A549 (cell line): Measurements from ENCODE around the gene GID4. TPM values are rescaled to one million over a fixed set of nuclear protein-coding genes. Genes with fewer than 3 reads are reported as not detected.

Experiments
- ATAC-seq, 2 experiments: fragments of 200-7000 bp in 1 of 2; fragments of >200 bp in 1 of 2; cut with Nextera tagmentation in 1 of 2; cut with Tn5 transposase in 1 of 2; 3 replicates each; pipeline versions ENCODE4 v1.8.0 to v1.9.1; 2018 to 2020; ENCODE audit warnings: mild to moderate bottlenecking in 1 of 2, moderate library complexity in 1 of 2
- CTCF ChIA-PET: fragments of 300-600 bp; sonication (Branson Sonifier 250); formaldehyde crosslinking; extraction: SDS; loops from one replicate; lab custom pipeline; 2021; ENCODE audit warnings: antibody characterized with exemption, inconsistent platforms; lab: Yijun Ruan, JAX
- POLR2A ChIA-PET: fragments of 350-600 bp; formaldehyde crosslinking; extraction: SDS; loops from one replicate; lab custom pipeline; 2021; ENCODE audit warnings: antibody characterized with exemption, inconsistent platforms; lab: Yijun Ruan, JAX
- DNase-seq, 2 experiments: peaks; one replicate each; pipeline versions ENCODE4 v3.0.0 to v3.0.0-alpha.2; 2011 to 2016; ENCODE audit warnings: low read depth in 1 of 2, low spot score in 1 of 2
- FAIRE-seq: peaks from 2 replicates; lab custom pipeline; 2011; peaks lifted over from hg19 to GRCh38; lab: Jason Lieb, UNC
- H3K27ac ChIP-seq, 2 experiments: fragments of >200 bp; sonication (Bioruptor Twin); formaldehyde crosslinking; 3 replicates each; pipeline ENCODE4 v1.5.1; 2016 to 2017
- H3K4me1 ChIP-seq: fragments of >200 bp; sonication (Bioruptor Twin); formaldehyde crosslinking; 3 replicates; pipeline ENCODE4 v1.6.1; 2016
- H3K4me2 ChIP-seq: fragments of >200 bp; sonication (Bioruptor Twin); formaldehyde crosslinking; 3 replicates; pipeline ENCODE4 v1.6.1; 2016
- H3K4me3 ChIP-seq: fragments of >200 bp; sonication (Bioruptor Twin); formaldehyde crosslinking; 3 replicates; pipeline ENCODE4 v1.5.1; 2016
- H3K9me3 ChIP-seq: fragments of >200 bp; sonication (Bioruptor Twin); formaldehyde crosslinking; 3 replicates; pipeline ENCODE4 v1.6.1; 2016
- BHLHE40 ChIP-seq: IDR thresholded peaks from 2 replicates; pipeline ENCODE4 v1.6.1; 2012; ENCODE audit warnings: low read depth, low read length, inconsistent platforms
- CBX2 ChIP-seq: fragments of 200-600 bp; sonication (generic); IDR thresholded peaks from 2 replicates; pipeline ENCODE4 v1.6.1; 2016; ENCODE audit warnings: low read depth, mild to moderate bottlenecking, borderline replicate concordance
- CEBPB ChIP-seq, 2 experiments: fragments of >200 bp in 1 of 2; sonication (Bioruptor Twin) in 1 of 2; formaldehyde crosslinking in 1 of 2; IDR thresholded peaks; 2 replicates each; pipeline ENCODE4 v1.6.1; 2012 to 2016
- CHD2 ChIP-seq: fragments of 150-350 bp; IDR thresholded peaks from 2 replicates; pipeline ENCODE4 v1.6.1; 2014; ENCODE audit warnings: low read length; ENCODE audit not compliant: partially characterized antibody
- EHF ChIP-seq: fragments of 250-450 bp; sonication (Bioruptor Pico); IDR thresholded peaks from 2 replicates; pipeline ENCODE4 v1.5.0; 2020; ENCODE audit warnings: mild to moderate bottlenecking
- ESRRA ChIP-seq: fragments of 150-350 bp; IDR thresholded peaks from 2 replicates; pipeline ENCODE4 v1.6.1; 2014; ENCODE audit warnings: mild to moderate bottlenecking, low read length, borderline replicate concordance
- FOSB ChIP-seq: fragments of 250-450 bp; sonication (Bioruptor Pico); IDR thresholded peaks from 2 replicates; pipeline ENCODE4 v1.5.0; 2020; ENCODE audit warnings: mild to moderate bottlenecking, moderate library complexity
- FOSL2 ChIP-seq, 2 experiments: fragments of 450-650 bp in 1 of 2; fragments of >200 bp in 1 of 2; sonication (Bioruptor Twin) in 1 of 2; formaldehyde crosslinking; IDR thresholded peaks; 2 replicates each; pipeline versions ENCODE4 v1.5.0 to v1.6.1; 2016 to 2020; ENCODE audit warnings: mild to moderate bottlenecking in 1 of 2, moderate library complexity in 1 of 2
- GATA3 ChIP-seq: IDR thresholded peaks from 2 replicates; pipeline ENCODE4 v1.6.1; 2012; ENCODE audit warnings: borderline replicate concordance
- HEYL ChIP-seq: fragments of 250-450 bp; sonication (Bioruptor Pico); IDR thresholded peaks from 2 replicates; pipeline ENCODE4 v1.8.0; 2021; ENCODE audit warnings: mild to moderate bottlenecking, moderate library complexity
- HOXB5 ChIP-seq: fragments of 250-450 bp; sonication (Bioruptor Pico); IDR thresholded peaks from 2 replicates; pipeline ENCODE4 v1.5.0; 2020; ENCODE audit warnings: mild to moderate bottlenecking, moderate library complexity
- NR3C1 ChIP-seq: fragments of >200 bp; sonication (Bioruptor Twin); formaldehyde crosslinking; IDR thresholded peaks from 3 replicates; pipeline ENCODE4 v1.6.1; 2017
- PHF8 ChIP-seq: fragments of 200-600 bp; sonication (generic); IDR thresholded peaks from 2 replicates; pipeline ENCODE4 v1.6.1; 2016; ENCODE audit warnings: low read depth, mild to moderate bottlenecking, antibody characterized with exemption, moderate library complexity, borderline replicate concordance
- POLR2A ChIP-seq: IDR thresholded peaks from 2 replicates; pipeline ENCODE4 v1.6.1; 2012; ENCODE audit warnings: mild to moderate bottlenecking, low read length
- RARB ChIP-seq: fragments of 250-450 bp; sonication (Bioruptor Pico); IDR thresholded peaks from 2 replicates; pipeline ENCODE4 v1.8.0; 2021; ENCODE audit warnings: mild to moderate bottlenecking, moderate library complexity
- REST ChIP-seq: fragments of 200-600 bp; sonication (generic); IDR thresholded peaks from 2 replicates; pipeline ENCODE4 v1.6.1; 2016; ENCODE audit warnings: antibody characterized with exemption, mild to moderate bottlenecking, moderate library complexity
- RNF2 ChIP-seq: fragments of 200-600 bp; sonication (generic); IDR thresholded peaks from 2 replicates; pipeline ENCODE4 v1.6.1; 2016; ENCODE audit warnings: low read depth, mild to moderate bottlenecking, antibody characterized with exemption, moderate library complexity, borderline replicate concordance
- WGBS: methylation state at CpG from one replicate; pipeline ENCODE4 v1.1.6; 2017; ENCODE audit errors: missing lambda C conversion rate; 5-methylcytosine and 5-hydroxymethylcytosine counted together
- polyA plus RNA-seq, 4 experiments: library from polyadenylated mRNA; depleted of rRNA in 3 of 4; stranded (reverse); fragments of >200 nt; fragmentation: RNase III in 1 of 4; extraction: RNeasy Plus Mini Kit Qiagen cat#74134 plus additional on column Dnase treatment in 1 of 4; gene quantifications; 2 replicates in 3 of 4; 3 replicates in 1 of 4; pipeline ENCODE4 v1.2.3, GENCODE V29; 2011 to 2017
- TF ChIP-seq, protein P1 (sequence below): fragments of >200 bp; sonication (Bioruptor Twin); formaldehyde crosslinking; IDR thresholded peaks from 3 replicates; pipeline ENCODE4 v1.6.1; 2016
- TF ChIP-seq, protein P2 (sequence below): fragments of >200 bp; sonication (Bioruptor Twin); formaldehyde crosslinking; IDR thresholded peaks from 2 replicates; pipeline ENCODE4 v1.6.1; 2016
- TF ChIP-seq, protein P3 (sequence below): IDR thresholded peaks from 2 replicates; pipeline ENCODE4 v1.6.1; 2012; ENCODE audit warnings: low read depth, borderline replicate concordance
- TF ChIP-seq, protein P4 (sequence below): fragments of >200 bp; sonication (Bioruptor Twin); formaldehyde crosslinking; IDR thresholded peaks from 3 replicates; pipeline ENCODE4 v1.5.1; 2016

Gene GID4
- polyA plus RNA-seq, 2 of the 4 experiments (the other 2 are of a cell fraction), result 11.2 to 11.5 TPM

DNA sequence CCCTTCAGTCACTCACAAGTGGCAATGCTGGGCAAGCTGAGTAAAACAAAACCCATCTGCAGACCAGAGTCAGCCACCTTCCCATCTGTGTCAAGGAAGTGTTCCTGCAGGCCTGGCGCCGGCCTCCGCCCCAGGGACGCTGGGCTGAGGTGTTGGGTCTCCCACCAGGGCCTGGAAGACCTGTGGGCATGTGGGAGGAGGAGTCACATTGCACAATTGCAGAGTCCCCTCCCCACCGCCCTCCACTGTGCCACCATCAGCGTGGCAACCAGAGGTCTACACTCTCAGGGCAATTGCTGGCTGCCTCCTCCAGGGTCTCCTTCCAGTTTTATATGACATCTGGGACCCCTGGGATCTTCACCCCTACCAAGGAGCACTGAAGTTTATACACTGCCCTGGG, 66.4 kb downstream of the GID4 start:
- no peak for DNase-seq
- Histone ChIP-seq H3K9me3 (no peaks in the 10 kb centered on the region), H3K4me2 (no peak overlapping the region), H3K4me1 (no peaks in the 10 kb centered on the region), H3K4me3 (no peak overlapping the region), H3K27ac (no peak overlapping the region)
- POLR2A ChIA-PET, result no interaction called here
- no peak for ATAC-seq
- no peak for FAIRE-seq
- WGBS, result 84% methylated on average over 6 of the region's 6 CpGs
- CTCF ChIA-PET, result interaction anchor here (0.5 to 1.7 kb wide), 2 partner anchors 12 to 1586 kb away, joined by 3 to 7 read pairs; no protein-coding TSS in a partner anchor
- no peak for TF ChIP-seq GATA3
- TF ChIP-seq REST, result no peak
- no peak for TF ChIP-seq RNF2
- TF ChIP-seq, protein P1, sequence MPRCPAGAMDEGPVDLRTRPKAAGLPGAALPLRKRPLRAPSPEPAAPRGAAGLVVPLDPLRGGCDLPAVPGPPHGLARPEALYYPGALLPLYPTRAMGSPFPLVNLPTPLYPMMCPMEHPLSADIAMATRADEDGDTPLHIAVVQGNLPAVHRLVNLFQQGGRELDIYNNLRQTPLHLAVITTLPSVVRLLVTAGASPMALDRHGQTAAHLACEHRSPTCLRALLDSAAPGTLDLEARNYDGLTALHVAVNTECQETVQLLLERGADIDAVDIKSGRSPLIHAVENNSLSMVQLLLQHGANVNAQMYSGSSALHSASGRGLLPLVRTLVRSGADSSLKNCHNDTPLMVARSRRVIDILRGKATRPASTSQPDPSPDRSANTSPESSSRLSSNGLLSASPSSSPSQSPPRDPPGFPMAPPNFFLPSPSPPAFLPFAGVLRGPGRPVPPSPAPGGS, result no peak
- no peak for TF ChIP-seq FOSL2 (IDR thresholded peaks at IDR 0.05)
- no peak for TF ChIP-seq FOSL2 (CRISPR knock-in tag; IDR thresholded peaks at IDR 0.05)

DNA sequence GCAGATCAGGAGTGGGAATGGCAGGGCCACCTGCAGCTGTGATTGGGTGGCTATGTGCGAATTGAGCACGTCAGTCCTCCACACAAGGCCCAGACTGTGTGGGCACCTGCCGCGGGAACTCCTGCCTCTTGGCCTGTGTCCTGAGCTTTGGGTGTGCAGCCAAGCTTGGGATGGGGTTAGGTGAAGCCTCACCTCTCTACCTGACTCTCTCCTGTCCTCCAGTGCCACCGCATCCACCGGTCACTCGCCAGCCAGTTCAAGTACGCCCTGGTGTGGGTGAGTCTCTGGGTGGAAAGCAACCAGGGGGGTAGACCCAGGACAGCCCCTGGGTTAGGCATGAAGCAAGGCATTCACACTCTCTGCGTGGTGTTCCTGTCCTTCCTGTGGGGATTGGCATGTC, 67.0 kb downstream of the GID4 start:
- 89% methylated on average over 9 of the region's 9 CpGs for WGBS
- DNase-seq, result no peak

DNA sequence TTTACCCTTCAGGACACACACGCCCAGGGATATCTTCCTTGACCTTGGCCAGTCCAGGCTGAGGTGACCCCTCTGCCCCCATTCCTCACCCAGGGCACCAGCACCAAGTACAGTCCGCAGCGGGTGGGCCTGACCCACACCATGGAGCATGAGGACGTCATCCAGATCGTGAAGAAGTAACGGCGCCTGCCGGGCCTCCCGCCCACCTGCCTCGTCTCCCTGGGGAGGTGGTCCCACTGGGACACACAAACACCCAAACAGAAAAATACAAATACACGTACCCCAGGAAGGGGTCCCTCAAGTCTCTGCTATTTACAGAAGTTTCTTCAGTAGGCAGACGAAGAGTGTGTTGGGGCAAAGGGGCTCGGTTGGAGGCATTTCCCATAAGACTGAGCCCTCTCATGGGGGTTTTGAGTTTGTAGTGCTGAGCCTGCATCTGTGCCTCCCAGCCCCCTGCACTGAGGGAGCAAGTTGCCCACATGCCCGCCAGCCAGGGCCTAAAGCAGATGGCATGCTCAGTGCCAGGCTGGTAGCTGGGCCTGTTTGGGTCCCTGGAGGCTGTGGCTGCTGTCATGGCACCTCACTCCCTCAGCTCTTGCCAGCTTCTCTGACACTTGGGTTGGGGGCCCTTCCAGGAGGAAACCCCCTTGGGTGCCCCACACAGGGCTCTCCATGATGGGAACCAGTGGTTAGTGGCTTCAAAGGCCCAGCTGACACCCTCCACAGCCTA, 68.0 kb downstream of the GID4 start:
- no peak overlapping the region for H3K4me2 ChIP-seq
- no peak overlapping the region for H3K27ac ChIP-seq
- DNase-seq (no peak), ATAC-seq (no peak), FAIRE-seq (no peak)
- CTCF ChIA-PET, result interaction anchor here (1.7 kb wide), 1 partner anchor 13 kb away, joined by 7 read pairs; no protein-coding TSS in a partner anchor
- H3K4me3 ChIP-seq, result no peak overlapping the region
- POLR2A ChIA-PET, result interaction anchor here (0.5 kb wide), 1 partner anchor 18 kb away, joined by 3 read pairs; no protein-coding TSS in a partner anchor
- no peaks in the 10 kb centered on the region for H3K9me3 ChIP-seq
- no peak for TF ChIP-seq PHF8
- 92% methylated on average over 14 of the region's 14 CpGs for WGBS
- no peaks in the 10 kb centered on the region for H3K4me1 ChIP-seq

More for the DNA sequence above, 67.0 kb downstream of the GID4 start:
- H3K9me3 ChIP-seq, result no peaks in the 10 kb centered on the region
- H3K4me3 ChIP-seq, result no peak overlapping the region
- no peak overlapping the region for H3K27ac ChIP-seq
- FAIRE-seq (no peak), ATAC-seq (no peak)
- POLR2A ChIA-PET, result no interaction called here
- H3K4me1 ChIP-seq, result no peaks in the 10 kb centered on the region
- CTCF ChIA-PET, result interaction anchor here (0.5 to 1.7 kb wide), 2 partner anchors 12 to 1586 kb away, joined by 3 to 7 read pairs; no protein-coding TSS in a partner anchor
- H3K4me2 ChIP-seq, result no peak overlapping the region
- no peak for TF ChIP-seq FOSL2 (IDR thresholded peaks at IDR 0.05)
- TF ChIP-seq FOSL2 (CRISPR knock-in tag; IDR thresholded peaks at IDR 0.05), result no peak
- no peak for TF ChIP-seq POLR2A
- no peak for TF ChIP-seq HOXB5 (CRISPR knock-in tag)
- no peak for TF ChIP-seq RARB
- TF ChIP-seq, all 56 proteins: peak for 0

DNA sequence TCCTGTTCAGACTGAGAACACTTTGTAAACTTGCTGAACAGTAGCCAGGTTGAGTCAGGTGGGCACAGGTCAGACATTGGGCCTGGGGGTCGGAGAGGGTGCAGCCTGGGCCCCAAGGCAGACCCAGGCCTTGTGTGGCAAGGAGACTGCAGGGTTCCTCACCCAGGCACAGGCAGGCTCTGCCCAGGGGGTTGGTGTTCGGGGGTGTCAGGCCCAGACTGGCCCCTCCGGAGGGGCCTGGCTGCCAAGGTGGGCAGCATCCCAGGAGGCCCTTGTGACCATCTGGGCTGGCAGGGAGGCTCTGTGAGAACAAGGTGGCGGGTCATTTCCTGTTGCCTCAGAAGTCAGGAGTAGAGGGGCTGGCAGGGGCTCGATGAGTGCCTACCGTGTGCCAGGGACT, 68.8 kb downstream of the GID4 start:
- FAIRE-seq (no peak), ATAC-seq (no peak), DNase-seq (no peak)
- H3K4me3 ChIP-seq, result no peak overlapping the region
- no peaks in the 10 kb centered on the region for H3K4me1 ChIP-seq
- no peak overlapping the region for H3K4me2 ChIP-seq
- ChIA-PET POLR2A (interaction anchor here (0.5 kb wide), 1 partner anchor 18 kb away, joined by 3 read pairs; no protein-coding TSS in a partner anchor), CTCF (interaction anchor here (0.7 kb wide), 1 partner anchor 15 kb away, joined by 3 read pairs; no protein-coding TSS in a partner anchor)
- no peaks in the 10 kb centered on the region for H3K9me3 ChIP-seq
- TF ChIP-seq FOSB (CRISPR knock-in tag), result no peak
- TF ChIP-seq BHLHE40, result no peak
- no peak for TF ChIP-seq CEBPB (IDR thresholded peaks at IDR 0.05)
- TF ChIP-seq, protein P2, sequence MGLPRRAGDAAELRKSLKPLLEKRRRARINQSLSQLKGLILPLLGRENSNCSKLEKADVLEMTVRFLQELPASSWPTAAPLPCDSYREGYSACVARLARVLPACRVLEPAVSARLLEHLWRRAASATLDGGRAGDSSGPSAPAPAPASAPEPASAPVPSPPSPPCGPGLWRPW, result no peak
- TF ChIP-seq GATA3, result no peak
- TF ChIP-seq NR3C1, result no peak
- no peak for TF ChIP-seq HEYL (CRISPR knock-in tag)
- TF ChIP-seq CHD2, result no peak
- no peak for TF ChIP-seq CBX2
- TF ChIP-seq, protein P3, sequence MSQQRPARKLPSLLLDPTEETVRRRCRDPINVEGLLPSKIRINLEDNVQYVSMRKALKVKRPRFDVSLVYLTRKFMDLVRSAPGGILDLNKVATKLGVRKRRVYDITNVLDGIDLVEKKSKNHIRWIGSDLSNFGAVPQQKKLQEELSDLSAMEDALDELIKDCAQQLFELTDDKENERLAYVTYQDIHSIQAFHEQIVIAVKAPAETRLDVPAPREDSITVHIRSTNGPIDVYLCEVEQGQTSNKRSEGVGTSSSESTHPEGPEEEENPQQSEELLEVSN, result no peak
- TF ChIP-seq, protein P4, sequence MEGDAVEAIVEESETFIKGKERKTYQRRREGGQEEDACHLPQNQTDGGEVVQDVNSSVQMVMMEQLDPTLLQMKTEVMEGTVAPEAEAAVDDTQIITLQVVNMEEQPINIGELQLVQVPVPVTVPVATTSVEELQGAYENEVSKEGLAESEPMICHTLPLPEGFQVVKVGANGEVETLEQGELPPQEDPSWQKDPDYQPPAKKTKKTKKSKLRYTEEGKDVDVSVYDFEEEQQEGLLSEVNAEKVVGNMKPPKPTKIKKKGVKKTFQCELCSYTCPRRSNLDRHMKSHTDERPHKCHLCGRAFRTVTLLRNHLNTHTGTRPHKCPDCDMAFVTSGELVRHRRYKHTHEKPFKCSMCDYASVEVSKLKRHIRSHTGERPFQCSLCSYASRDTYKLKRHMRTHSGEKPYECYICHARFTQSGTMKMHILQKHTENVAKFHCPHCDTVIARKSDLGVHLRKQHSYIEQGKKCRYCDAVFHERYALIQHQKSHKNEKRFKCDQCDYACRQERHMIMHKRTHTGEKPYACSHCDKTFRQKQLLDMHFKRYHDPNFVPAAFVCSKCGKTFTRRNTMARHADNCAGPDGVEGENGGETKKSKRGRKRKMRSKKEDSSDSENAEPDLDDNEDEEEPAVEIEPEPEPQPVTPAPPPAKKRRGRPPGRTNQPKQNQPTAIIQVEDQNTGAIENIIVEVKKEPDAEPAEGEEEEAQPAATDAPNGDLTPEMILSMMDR, result no peak
- TF ChIP-seq EHF, result no peak
- TF ChIP-seq ESRRA, result no peak
- 94% methylated on average over 3 of the region's 6 CpGs for WGBS
- H3K27ac ChIP-seq, result no peak overlapping the region
